Measurements from ENCODE around the gene FOXO6. TPM values are rescaled to one million over a fixed set of nuclear protein-coding genes. Genes with fewer than 3 reads are reported as not detected.
A peak's percentile ranks its signal among the peaks of the same experiment; 100 is the strongest.

Gene FOXO6
- total RNA-seq, 2 experiments from 2014 or later, result 0.19 TPM

- peaks cover 7% of the 10 kb centered on the region for H3K9me3 Mint-ChIP-seq
- H3K27ac Mint-ChIP-seq, result no peak overlapping the region
- H3K27me3 Mint-ChIP-seq, result peaks cover 13% of the 10 kb centered on the region
- no peak overlapping the region for H3K4me3 Mint-ChIP-seq
- intact Hi-C loops (cut with micrococcal nuclease), result no loop called here
- DNase-seq, result no peak
- H3K36me3 Mint-ChIP-seq, result no peaks in the 10 kb centered on the region
- POLR2A ChIA-PET, result no interaction called here
- CTCF ChIA-PET, result interaction anchor here (1.5 to 2.6 kb wide), 3 partner anchors 91 to 147 kb away, joined by 4 to 15 read pairs (median 7); no protein-coding TSS in a partner anchor
- no peaks in the 10 kb centered on the region for H3K4me1 Mint-ChIP-seq (ENCODE audit: low read depth)
Observed at GRCh38 chr1:41414296-41414695, 53.1 kb downstream of the FOXO6 start.

GRCh38 chr1:41414716-41415306, 53.6 kb downstream of the FOXO6 start:
- intact Hi-C loops (cut with micrococcal nuclease), result loop anchor here (5.0 kb wide), 1 partner anchor 133 kb away; no protein-coding TSS in a partner anchor
- ChIA-PET POLR2A (no interaction called here), CTCF (interaction anchor here (0.9 to 2.6 kb wide), 4 partner anchors 92 to 148 kb away, joined by 3 to 15 read pairs (median 6); no protein-coding TSS in a partner anchor)
- Mint-ChIP-seq H3K4me1 (ENCODE audit: low read depth) (no peaks in the 10 kb centered on the region), H3K27ac (no peak overlapping the region), H3K36me3 (no peaks in the 10 kb centered on the region), H3K27me3 (peaks cover 9% of the 10 kb centered on the region), H3K4me3 (no peak overlapping the region), H3K9me3 (peaks cover 7% of the 10 kb centered on the region)
- DNase-seq, result no peak

- H3K27ac Mint-ChIP-seq, result no peak overlapping the region
- no peak overlapping the region for H3K4me3 Mint-ChIP-seq
- H3K4me1 Mint-ChIP-seq (ENCODE audit: low read depth), result no peaks in the 10 kb centered on the region
- ChIA-PET POLR2A (no interaction called here), CTCF (interaction anchor here (0.6 to 2.6 kb wide), 6 partner anchors 10 to 133 kb away, joined by 3 to 15 read pairs (median 3); no protein-coding TSS in a partner anchor)
- DNase-seq, result no peak
- H3K36me3 Mint-ChIP-seq, result no peaks in the 10 kb centered on the region
- H3K9me3 Mint-ChIP-seq, result peaks cover 5% of the 10 kb centered on the region
- intact Hi-C loops (cut with micrococcal nuclease), result loop anchor here (5.0 kb wide), 1 partner anchor 134 kb away; no protein-coding TSS in a partner anchor
- peaks cover 7% of the 10 kb centered on the region for H3K27me3 Mint-ChIP-seq
Observed at GRCh38 chr1:41416081-41416480, 54.8 kb downstream of the FOXO6 start.

GRCh38 chr1:41416552-41417334, 55.5 kb downstream of the FOXO6 start:
- H3K4me1 Mint-ChIP-seq (ENCODE audit: low read depth), result no peaks in the 10 kb centered on the region
- H3K27me3 Mint-ChIP-seq, result peaks cover 7% of the 10 kb centered on the region
- peak; percentile 70 for DNase-seq
- ChIA-PET POLR2A (no interaction called here), CTCF (interaction anchor here (0.6 to 4.0 kb wide), 16 partner anchors 10 to 173 kb away, joined by 3 to 39 read pairs (median 3); no protein-coding TSS in a partner anchor)
- H3K4me3 Mint-ChIP-seq, result no peak overlapping the region
- H3K36me3 Mint-ChIP-seq, result no peaks in the 10 kb centered on the region
- no peak overlapping the region for H3K27ac Mint-ChIP-seq
- intact Hi-C loops (cut with micrococcal nuclease), result loop anchor here (1.0 to 5.0 kb wide), 3 partner anchors 93 to 148 kb away; no protein-coding TSS in a partner anchor
- H3K9me3 Mint-ChIP-seq, result no peaks in the 10 kb centered on the region

GRCh38 chr1:41417335-41417682, 56.1 kb downstream of the FOXO6 start:
- no peak overlapping the region for H3K4me3 Mint-ChIP-seq
- no peaks in the 10 kb centered on the region for H3K4me1 Mint-ChIP-seq (ENCODE audit: low read depth)
- H3K36me3 Mint-ChIP-seq, result no peaks in the 10 kb centered on the region
- H3K27ac Mint-ChIP-seq, result no peak overlapping the region
- intact Hi-C loops (cut with micrococcal nuclease), result loop anchor here (1.0 to 5.0 kb wide), 3 partner anchors 94 to 149 kb away; no protein-coding TSS in a partner anchor
- no peaks in the 10 kb centered on the region for H3K9me3 Mint-ChIP-seq
- DNase-seq, result no peak
- ChIA-PET CTCF (interaction anchor here (0.6 to 4.0 kb wide), 20 partner anchors 14 to 366 kb away, joined by 3 to 39 read pairs (median 4); no protein-coding TSS in a partner anchor), POLR2A (no interaction called here)
- peaks cover 7% of the 10 kb centered on the region for H3K27me3 Mint-ChIP-seq

GRCh38 chr1:41417746-41418145, 56.5 kb downstream of the FOXO6 start:
- ChIA-PET POLR2A (no interaction called here), CTCF (interaction anchor here (0.6 to 4.0 kb wide), 20 partner anchors 14 to 367 kb away, joined by 3 to 39 read pairs (median 4); no protein-coding TSS in a partner anchor)
- Mint-ChIP-seq H3K27me3 (peaks cover 10% of the 10 kb centered on the region), H3K36me3 (no peaks in the 10 kb centered on the region), H3K9me3 (no peaks in the 10 kb centered on the region), H3K27ac (no peak overlapping the region), H3K4me3 (no peak overlapping the region), H3K4me1 (ENCODE audit: low read depth) (no peaks in the 10 kb centered on the region)
- intact Hi-C loops (cut with micrococcal nuclease), result loop anchor here (1.0 to 5.0 kb wide), 3 partner anchors 94 to 149 kb away; no protein-coding TSS in a partner anchor
- DNase-seq, result no peak

- intact Hi-C loops (cut with micrococcal nuclease), result loop anchor here (5.0 kb wide), 1 partner anchor 137 kb away; no protein-coding TSS in a partner anchor
- ChIA-PET CTCF (interaction anchor here (0.9 to 4.0 kb wide), 10 partner anchors 11 to 152 kb away, joined by 3 to 39 read pairs (median 8); no protein-coding TSS in a partner anchor), POLR2A (no interaction called here)
- Mint-ChIP-seq H3K27ac (no peak overlapping the region), H3K4me1 (ENCODE audit: low read depth) (no peaks in the 10 kb centered on the region), H3K27me3 (peaks cover 11% of the 10 kb centered on the region), H3K36me3 (no peaks in the 10 kb centered on the region), H3K9me3 (no peaks in the 10 kb centered on the region), H3K4me3 (no peak overlapping the region)
- no peak for DNase-seq
Observed at GRCh38 chr1:41418857-41419583, 57.8 kb downstream of the FOXO6 start.

GRCh38 chr1:41419584-41420295, 58.5 kb downstream of the FOXO6 start:
- ChIA-PET POLR2A (no interaction called here), CTCF (interaction anchor here (0.9 to 4.0 kb wide), 6 partner anchors 11 to 152 kb away, joined by 4 to 39 read pairs (median 5); no protein-coding TSS in a partner anchor)
- no peak for DNase-seq
- Mint-ChIP-seq H3K4me3 (no peak overlapping the region), H3K27ac (no peak overlapping the region), H3K36me3 (no peaks in the 10 kb centered on the region), H3K9me3 (no peaks in the 10 kb centered on the region), H3K4me1 (ENCODE audit: low read depth) (no peaks in the 10 kb centered on the region), H3K27me3 (peaks cover 11% of the 10 kb centered on the region)
- intact Hi-C loops (cut with micrococcal nuclease), result loop anchor here (5.0 kb wide), 1 partner anchor 137 kb away; no protein-coding TSS in a partner anchor

- Mint-ChIP-seq H3K27ac (no peak overlapping the region), H3K4me3 (no peak overlapping the region), H3K36me3 (no peaks in the 10 kb centered on the region), H3K9me3 (no peaks in the 10 kb centered on the region), H3K27me3 (peaks cover 11% of the 10 kb centered on the region), H3K4me1 (ENCODE audit: low read depth) (no peaks in the 10 kb centered on the region)
- ChIA-PET POLR2A (no interaction called here), CTCF (interaction anchor here (0.9 to 4.0 kb wide), 5 partner anchors 9 to 153 kb away, joined by 3 to 35 read pairs (median 4); no protein-coding TSS in a partner anchor)
- no peak for DNase-seq
- intact Hi-C loops (cut with micrococcal nuclease), result no loop called here
Observed at GRCh38 chr1:41420351-41420750, 59.1 kb downstream of the FOXO6 start.

- no peaks in the 10 kb centered on the region for H3K36me3 Mint-ChIP-seq
- H3K9me3 Mint-ChIP-seq, result no peaks in the 10 kb centered on the region
- no peaks in the 10 kb centered on the region for H3K4me1 Mint-ChIP-seq (ENCODE audit: low read depth)
- ChIA-PET POLR2A (no interaction called here), CTCF (interaction anchor here (0.9 to 4.0 kb wide), 4 partner anchors 10 to 137 kb away, joined by 3 to 35 read pairs (median 4); no protein-coding TSS in a partner anchor)
- DNase-seq, result no peak
- H3K27ac Mint-ChIP-seq, result no peak overlapping the region
- H3K27me3 Mint-ChIP-seq, result peaks cover 11% of the 10 kb centered on the region
- intact Hi-C loops (cut with micrococcal nuclease), result no loop called here
- no peak overlapping the region for H3K4me3 Mint-ChIP-seq
Observed at GRCh38 chr1:41420860-41421259, 59.6 kb downstream of the FOXO6 start.

- H3K36me3 Mint-ChIP-seq, result no peaks in the 10 kb centered on the region
- ChIA-PET POLR2A (no interaction called here), CTCF (no interaction called here)
- intact Hi-C loops (cut with micrococcal nuclease), result no loop called here
- H3K4me3 Mint-ChIP-seq, result no peak overlapping the region
- H3K27ac Mint-ChIP-seq, result no peak overlapping the region
- H3K9me3 Mint-ChIP-seq, result no peaks in the 10 kb centered on the region
- no peaks in the 10 kb centered on the region for H3K4me1 Mint-ChIP-seq (ENCODE audit: low read depth)
- peaks cover 6% of the 10 kb centered on the region for H3K27me3 Mint-ChIP-seq
- no peak for DNase-seq
Observed at GRCh38 chr1:41422306-41422705, 61.1 kb downstream of the FOXO6 start.

Measured in activated CD4-positive, alpha-beta memory T cell treated with anti-CD3 and anti-CD28 coated beads for 36 hours (primary cell).